Measurements from ENCODE around the gene ATL2.
A peak's percentile ranks its signal among the peaks of the same experiment; 100 is the strongest.

The ATL2 gene

DNA sequence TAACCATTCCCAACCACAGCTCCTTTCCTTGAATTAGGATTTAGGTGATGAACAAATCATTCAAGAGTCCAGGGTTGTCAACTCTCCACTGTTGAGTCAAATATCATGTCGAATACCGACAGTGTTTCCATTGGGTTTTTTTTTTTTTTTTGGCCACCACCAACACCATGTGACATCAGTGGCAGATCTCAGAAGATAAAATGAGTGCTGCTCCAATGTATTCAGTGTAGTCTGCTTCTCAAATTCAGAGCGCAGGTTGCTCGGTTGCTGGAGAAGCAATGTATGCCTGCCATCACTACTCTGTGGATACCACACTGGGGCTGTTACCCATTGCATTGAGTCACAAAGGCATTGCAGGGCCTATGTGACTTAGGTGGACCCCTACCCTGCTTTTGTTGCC lies 10.8 kb upstream of the ATL2 start:
- DNase-seq, result no peak

DNA sequence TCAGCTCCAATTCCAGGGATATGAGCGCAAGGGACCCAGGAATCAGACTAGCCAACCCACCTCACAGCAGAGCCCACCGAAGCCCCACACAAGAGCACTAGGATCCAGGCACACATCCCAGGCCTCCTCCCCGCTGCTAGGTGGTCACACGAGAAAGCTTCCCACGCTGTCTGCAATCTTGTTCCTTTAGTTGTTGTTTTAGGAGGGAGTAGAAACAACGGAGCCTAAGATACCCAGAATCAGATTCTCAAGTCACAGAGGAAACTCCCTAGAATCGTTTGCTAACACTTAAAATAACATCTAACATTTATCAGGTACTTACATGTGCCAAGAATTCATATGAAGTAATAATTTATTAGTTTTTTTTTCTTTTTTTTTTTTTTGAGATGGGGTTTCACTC lies 9.7 kb upstream of the ATL2 start:
- no peak for DNase-seq

DNA sequence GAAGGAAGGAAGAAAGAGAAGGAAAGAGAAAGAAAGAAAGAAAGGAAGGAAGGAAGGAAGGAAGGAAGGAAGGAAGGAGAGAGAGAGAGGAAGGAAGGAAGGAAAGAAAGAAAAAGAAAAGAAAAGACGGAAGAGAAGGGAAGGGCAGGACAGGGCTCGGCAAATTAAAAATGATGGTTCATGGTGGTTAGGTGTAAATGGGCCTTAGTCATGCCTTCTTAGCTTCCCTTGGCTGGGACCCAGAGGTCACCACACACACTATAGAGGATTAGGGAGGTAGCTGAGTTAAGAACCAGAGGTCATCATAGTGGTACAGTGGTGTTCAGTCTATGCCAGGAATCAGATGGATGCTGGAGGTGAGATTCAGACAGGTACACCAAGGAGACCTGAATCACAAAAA lies 9.3 kb upstream of the ATL2 start:
- no peak for DNase-seq

DNA sequence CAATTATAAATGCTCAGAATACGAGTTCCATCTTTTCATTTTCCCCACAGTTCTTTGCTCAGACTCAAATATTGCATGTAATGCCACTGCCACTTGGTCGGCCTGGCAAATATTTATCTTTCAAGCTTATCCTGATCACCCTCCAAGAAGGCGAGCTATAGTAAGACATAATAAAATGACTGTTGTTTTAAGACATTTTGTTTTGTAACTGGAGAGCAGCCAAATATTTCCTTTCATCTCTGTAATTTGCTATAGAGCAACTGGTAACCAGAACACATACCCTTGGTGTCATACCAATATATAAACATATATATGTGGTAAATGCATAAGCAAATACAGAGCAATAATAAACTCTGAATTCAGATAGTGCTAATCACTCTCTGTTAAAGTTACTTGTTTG lies 7.3 kb upstream of the ATL2 start:
- no peak for DNase-seq

GRCh38 chr2:38383741-38384140 lies 6.7 kb upstream of the ATL2 start:
- DNase-seq, result peak; percentile 54

GRCh38 chr2:38381381-38382143 lies 4.5 kb upstream of the ATL2 start:
- no peak for DNase-seq

- no peak for DNase-seq
Measured at GRCh38 chr2:38380397-38381130, 3.5 kb upstream of the ATL2 start.

DNA sequence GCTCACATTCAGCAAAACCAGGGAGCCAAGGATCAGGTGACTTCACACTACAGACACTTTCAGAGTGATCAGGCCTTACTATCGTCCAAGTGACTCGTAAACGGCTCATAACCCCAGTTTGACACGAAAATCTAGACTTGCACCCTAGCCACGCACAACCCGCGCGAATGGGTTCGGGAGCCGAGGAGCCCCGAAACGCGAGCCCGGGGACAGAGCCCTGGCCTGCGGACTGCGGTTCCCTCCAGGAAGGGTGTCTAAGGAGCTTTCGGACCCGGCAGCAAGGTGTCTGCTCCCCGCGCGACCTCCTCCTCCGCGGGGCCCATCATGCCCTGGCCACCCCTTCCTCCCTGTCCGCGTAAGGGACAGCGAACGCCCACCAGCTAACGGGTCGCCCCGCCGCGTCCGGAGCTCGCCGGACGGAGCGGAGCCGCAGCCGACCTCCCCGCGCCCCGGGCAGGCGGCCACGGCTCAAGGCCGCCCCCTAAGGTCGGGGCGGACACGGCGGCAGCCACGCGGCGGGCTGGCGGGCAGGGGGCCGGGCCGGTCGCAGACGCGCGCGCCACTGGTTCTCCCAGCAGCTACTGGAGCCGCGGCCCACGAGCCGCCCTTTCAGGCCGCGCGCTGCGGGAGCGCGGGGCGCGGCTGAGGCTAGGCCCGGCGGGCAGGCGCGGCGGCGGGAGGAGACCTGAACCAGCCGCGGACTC lies 575 bp downstream of the ATL2 start:
- peak; percentile 48 for DNase-seq

DNA sequence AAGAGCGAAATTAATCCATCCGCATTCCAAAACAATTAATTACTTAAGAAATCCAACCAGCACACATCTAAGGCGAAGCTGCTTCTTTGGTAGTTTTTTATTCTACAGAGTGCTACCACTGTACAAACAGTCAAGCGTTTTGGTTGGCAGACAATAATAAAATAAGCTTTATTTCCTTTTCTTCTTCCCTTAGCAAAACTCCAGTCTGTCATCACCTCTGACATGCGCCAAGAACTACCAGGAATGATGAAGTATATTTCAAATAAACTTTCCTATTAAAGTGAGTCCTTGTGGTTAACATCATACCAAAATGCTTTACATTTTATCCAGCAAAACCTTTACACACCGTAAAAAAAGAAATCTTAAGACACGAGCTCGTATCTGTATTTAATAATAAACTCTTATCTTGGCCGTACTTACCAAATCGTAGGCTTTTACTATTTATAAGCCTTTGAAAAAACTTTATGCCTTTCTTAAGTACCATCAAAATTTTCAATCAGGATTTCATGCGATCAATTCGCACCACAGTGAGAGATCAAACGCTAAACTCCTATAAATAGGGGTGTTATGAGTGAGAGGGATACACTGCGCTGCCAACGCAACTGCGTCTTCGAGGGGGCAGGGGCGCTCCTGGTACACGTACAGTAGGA lies 1.3 kb downstream of the ATL2 start:
- peak; percentile 63 for DNase-seq

DNA sequence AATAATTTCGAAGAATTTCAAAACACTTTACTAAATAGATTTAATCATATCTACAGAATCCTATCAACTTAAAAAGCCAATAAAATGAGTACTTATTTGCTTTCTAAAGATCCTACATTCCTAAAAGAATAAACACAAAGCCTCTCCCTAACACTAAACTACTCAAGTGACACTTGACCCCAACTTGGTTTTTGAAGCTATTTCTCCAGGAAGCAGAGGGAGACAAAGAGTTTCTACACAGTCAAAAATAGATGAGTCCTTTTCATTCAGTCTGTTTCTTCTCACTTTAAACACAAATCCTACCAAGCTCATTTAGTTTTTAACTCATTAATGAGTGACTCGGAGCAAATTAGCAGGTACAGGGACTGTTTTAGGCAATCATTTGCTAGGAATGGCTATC lies 2.1 kb downstream of the ATL2 start:
- DNase-seq, result no peak

DNA sequence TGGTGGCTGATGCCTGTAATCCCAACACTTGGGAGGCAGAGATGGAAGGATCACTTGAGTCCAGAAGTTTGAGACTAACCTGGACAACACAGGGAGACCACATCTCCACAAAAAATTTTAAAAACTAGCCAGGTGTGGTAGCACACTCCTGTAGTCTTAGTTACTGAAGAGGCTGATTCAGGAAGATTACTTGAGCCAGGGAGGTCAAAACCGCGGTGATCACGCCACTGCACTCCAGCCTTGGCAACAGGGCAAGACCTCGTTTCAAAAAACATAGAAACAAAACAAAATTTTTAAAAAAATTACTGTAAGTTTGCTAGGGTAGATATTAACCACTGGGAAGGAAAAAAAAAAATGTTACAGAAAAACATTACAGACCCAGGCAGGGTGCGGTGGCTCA lies 5.8 kb downstream of the ATL2 start:
- no peak for DNase-seq

DNA sequence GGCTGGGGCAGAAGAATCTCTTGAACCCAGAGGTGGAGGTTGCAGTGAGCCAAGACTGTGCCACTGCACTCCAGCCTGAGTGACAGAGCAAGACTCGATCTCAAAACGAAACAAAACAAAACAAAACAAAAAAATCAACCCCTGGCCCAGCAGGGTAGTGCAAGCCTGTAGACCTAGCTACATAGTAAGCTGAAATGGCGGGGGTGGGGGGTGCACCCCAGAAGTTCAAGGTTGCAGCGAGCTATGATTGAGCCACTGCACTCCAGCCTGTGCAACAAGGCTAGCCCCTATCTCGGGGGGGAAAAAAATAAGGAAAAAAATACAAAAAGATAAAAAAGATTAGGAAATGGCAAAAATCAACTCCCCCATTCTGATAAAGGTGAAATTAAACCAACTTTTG lies 6.4 kb downstream of the ATL2 start:
- DNase-seq, result no peak

DNA sequence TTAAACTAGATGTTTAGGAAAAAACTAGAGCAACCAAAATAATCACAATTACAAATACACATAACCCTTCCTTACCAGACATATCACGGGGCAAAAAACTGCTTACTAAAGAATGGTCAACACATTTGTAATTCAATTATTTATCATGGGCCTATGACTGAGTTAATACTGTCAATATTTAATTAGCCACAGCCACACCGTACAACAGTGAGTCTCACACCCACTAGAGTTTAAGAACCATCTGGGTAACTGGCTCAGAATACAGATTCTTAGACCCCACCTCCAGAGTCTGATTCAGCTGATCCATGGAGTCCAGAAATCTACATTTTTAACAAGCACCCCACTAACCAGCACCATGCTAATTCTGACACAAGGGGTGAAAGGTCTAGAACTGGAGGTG lies 14.8 kb downstream of the ATL2 start:
- no peak for DNase-seq

DNA sequence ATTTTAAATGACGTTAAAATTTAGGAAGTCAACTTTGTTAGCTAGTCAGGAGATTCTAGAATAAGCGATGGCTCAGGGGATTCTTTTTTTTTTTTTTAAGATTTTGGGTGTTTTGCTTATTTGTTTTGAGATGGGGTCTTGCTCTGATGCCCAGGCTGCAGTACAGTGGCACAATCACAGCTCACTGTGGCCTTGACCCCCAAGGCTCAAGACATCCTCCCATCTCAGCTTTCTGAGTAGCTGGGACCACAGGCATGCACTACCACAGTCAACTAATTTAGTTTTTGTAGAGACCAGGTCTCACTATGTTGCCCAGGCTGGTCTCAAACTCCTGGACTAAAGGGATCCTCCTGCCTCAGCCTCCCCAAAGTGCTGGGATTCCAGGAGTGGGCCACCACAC lies 16.9 kb downstream of the ATL2 start:
- DNase-seq, result no peak

DNA sequence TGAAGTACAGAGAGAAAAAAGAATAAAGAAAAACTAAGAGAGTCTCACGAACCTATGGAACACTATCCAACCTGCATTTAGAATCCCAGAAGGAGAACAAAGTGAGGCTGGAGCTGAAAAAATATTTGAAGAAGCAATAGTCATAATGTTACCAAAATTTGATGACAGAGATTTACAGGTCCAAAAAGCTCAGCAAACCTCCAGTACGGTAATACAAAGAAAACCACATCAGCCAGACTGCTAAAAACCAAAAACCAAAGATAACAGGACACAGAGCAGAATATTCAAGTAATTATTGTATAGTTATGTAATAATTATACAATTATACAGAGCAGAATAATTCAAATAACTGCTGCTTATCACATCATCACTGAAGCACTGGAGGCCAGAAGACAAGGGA lies 23.7 kb downstream of the ATL2 start:
- DNase-seq, result no peak

DNA sequence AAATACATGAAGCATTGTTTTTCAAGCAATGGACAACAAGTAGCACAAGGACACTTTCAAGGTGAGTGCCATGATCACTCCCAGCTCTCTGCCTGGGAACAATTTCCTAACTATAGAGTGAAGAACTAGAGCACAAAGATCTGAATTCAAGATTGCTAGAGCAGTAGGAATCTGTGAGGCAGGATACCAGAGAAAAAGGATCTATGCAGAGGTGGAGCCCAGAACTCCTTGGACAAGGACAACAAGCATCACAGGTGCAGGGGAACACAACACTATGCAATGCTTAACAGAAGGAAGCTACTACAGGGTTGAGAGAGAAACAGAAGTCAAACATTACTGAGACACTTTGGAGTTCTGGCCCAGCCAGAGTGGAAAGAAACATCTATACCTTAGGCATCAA lies 24.7 kb downstream of the ATL2 start:
- DNase-seq, result no peak

DNA sequence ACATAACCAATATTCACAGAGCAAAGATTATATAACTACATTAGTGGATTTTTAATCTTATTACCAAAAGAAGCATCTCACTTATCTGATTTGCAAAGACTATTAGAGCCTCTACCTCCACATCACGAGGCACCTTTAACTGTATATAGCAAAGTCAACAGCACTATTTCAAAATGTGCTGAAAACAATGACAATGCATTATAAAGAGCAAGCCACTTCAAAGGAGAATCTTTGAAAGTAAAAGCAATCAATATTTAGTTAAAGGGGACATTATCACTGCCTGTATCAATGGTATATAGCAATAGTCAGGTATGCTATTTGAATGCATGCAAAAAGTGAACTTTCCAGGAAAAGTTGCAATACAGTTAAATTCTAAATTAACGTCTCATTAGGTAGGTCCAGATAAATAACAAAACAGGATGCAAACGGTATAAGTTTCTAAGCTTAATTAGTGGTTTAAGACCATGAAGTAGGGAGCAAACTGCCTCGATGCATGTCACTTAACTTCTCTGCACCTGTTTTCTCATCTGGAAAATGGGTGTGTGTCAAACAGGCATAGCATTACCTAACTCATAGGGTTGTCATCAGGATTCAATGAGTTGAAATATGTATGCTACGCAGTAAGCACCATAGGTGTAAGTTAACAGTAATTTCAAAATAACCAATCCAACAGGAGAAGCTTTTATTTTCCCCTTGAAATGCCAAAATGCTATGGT lies 31.6 kb downstream of the ATL2 start:
- DNase-seq, result no peak

DNA sequence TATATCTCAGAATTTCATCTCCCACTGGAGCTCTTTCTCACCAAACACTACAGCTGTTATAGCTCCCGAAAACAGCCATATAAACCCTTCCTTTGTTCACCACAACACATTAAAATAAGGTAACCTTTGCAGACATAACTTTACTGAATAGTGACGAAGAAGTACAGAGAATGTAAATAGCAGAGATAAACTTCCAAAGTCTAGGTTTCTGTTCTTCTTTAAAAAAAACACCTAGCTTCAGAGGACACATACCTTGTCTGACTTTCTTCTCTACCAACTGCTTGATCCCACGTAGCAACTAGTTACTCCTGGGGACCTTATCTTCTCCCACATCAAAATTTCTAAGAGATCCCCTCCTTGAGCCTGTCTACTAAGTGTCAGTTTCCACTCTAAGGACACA lies 32.3 kb downstream of the ATL2 start:
- no peak for DNase-seq

- no peak for DNase-seq
Measured at GRCh38 chr2:38343212-38343611, 33.9 kb downstream of the ATL2 start.

GRCh38 chr2:38336621-38337020 lies 40.5 kb downstream of the ATL2 start:
- no peak for DNase-seq

GRCh38 chr2:38330754-38331153 lies 46.3 kb downstream of the ATL2 start:
- no peak for DNase-seq

GRCh38 chr2:38327580-38327979 lies 49.5 kb downstream of the ATL2 start:
- no peak for DNase-seq

GRCh38 chr2:38323623-38324022 lies 53.5 kb downstream of the ATL2 start:
- no peak for DNase-seq
